Measurements from ENCODE around the gene MTG2.
A peak's percentile ranks its signal among the peaks of the same experiment; 100 is the strongest.

Gene MTG2

GRCh38 chr20:62236766-62237513 lies 54.1 kb downstream of the MTG2 start:
- no peak for DNase-seq

DNA sequence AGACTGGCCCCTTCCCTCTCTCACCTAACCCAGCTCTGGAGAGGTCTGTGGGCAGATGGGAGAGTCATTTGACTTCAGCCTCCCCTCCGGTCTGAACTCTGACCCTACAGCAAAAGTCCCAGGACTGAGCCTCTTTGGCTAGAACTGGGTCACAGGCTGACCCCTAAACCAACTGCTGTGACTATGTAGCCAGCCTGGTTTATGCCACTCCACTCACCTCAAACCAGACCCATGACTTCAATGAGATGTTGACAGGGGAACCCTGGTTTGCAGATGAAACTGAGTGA lies 54.6 kb downstream of the MTG2 start:
- no peak for DNase-seq

DNA sequence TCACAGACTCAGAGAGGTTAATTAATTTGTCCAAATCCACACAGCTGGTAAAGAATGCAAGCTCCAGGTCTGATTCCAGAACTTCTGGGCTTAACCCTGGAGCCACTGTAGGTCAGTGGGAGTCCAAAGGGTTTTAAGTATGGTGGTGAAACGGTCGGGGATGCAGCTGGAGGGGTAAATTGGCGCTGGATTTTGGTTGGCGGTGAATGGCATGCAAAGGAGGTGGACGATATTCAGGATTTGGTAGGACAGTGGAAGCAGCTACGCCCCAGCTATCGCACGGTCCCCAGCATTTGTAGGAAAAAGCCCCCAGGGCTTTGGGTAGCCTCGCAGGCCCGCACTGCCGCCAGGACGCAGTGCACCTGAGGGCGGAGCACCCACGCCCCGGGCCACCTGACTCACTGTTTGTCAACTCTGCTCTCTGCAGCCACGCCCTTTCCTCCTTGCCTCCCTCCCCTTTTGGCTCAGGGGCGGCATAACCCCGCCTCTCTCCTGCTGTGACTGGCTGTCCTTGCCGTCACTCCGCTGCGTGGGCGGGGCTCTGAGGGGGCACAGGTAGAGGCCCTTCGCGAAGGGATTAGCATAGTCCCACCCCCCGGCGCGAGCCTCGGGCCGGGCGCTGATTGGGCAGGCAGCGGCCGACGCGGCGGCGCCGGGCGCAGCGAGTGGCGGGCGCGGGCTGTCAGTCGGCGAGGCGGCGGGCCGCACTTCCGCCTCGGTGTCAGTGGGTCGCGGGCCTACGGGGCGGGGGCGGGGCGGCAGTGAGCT lies 55.2 kb downstream of the MTG2 start, which contains the start of gene OSBPL2:
TSS of gene OSBPL2 (plus strand) at position 721 of the 768 bp plus-strand sequence. CDS start 17,664 bp downstream, outside the sequence.
- peak; percentile 99 for DNase-seq

- DNase-seq: no peak
Observed at GRCh38 chr20:62238569-62239277, 55.9 kb downstream of the MTG2 start.

DNA sequence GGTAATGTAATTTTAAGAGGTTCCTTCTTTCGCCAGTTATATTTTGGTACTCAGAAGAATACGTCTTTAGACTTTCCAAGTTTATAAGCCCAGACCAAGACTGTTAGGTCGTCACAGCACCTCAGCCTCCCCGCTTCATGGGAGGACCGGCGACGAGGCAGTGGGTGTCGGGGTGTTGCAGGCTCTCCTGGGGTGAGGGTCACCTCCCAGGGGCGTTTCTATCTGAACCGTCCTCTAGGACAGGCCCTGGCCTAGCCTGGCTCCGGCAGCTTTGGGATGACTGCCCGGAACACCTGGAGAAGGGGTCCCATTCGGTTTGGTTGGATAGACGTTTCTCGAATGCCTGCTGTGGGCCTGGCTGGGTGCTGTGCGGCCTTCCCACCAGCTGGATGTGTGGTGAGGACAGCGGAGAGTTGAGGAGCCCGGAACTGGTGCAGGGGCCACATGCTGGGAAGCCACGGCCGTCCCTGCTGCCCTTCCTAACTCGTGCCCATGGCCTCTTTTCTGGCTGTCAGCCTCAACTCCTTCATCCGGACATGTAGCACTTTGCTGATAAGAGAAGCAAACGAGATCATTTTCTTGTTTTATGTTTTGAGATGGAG lies 56.6 kb downstream of the MTG2 start:
- DNase-seq: no peak

DNA sequence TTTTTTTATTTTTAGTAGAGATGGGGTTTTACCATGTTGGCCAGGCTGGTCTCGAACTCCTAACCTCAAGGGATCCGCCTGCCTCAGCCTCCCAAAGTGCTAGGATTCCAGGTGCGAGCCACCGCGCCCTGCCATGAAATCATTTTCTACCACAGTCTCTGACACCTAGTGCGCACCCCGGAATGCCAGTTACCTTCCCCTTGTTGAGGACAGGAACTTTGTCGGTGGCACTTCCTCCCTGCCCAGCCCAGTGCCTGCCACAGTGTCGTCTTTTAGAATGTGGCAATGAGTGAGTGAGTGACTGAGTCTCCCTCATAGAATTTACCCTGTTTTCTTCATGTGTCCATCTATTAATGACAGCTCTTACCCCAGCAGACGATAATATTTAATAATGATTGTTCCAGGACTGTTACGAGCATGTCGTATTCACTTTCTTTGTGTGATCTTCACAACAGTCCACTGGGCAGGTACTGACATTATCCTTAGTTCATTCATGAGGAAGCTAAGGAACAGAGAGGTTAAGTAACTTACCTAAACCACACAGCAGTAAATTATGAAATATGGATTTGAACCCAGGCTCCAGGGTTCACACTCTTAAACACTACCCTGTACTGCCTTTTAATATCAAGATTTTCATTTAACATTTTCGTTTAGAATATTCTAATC lies 57.3 kb downstream of the MTG2 start:
- DNase-seq: no peak

DNA sequence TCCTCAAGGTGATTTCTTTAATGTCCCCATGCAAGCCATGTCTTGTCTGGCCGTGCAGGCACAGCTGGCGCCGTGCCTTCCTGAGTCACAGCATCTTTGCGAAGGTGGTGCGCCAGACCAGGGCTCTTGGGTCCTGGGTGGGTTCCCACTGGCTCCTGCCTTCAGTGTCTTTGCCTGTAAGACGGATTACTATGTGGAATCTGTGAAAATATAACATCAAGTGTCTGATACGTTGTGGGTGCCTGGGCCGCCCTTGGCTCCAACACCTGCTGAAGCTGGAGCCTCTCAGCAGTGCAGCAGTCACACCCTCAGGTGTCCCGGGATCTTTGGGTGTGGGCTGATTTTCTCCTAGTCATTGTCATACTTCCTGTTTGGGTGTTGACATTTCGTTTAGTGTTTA lies 58.7 kb downstream of the MTG2 start:
- DNase-seq: no peak

- DNase-seq: no peak
Observed at GRCh38 chr20:62242176-62242575, 59.3 kb downstream of the MTG2 start.

- no peak for DNase-seq
Observed at GRCh38 chr20:62243106-62243505, 60.3 kb downstream of the MTG2 start.

DNA sequence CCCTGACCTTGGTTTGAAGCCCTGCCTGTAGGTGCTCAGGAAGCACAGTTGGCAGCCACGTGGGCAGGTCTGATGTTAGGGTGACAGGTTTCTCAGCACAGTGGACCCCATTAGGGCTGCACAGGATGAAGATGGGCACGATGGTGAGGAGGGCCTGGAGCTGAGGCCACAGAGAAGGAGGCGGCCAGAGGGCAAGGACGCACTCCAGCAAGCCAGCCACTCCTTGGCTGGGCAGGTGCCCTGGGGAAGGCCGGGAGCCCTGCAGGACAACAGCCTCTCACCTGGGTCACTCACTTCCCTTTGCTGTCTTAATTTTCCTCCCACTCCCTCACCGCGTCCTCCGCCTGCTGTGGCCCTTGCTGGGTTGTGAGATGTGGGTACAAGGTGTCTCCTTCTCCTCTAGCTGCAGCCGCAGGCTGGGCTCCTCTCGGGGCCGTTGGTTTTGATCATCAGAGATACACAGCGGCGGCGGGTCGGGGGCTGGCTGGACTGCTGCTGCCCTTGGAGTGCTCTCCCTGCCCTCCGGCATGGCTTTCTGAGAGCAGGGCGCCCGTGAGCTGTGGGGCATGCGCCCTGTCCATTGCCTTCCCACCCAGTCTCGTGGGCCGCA lies 61.2 kb downstream of the MTG2 start:
- DNase-seq: no peak

DNA sequence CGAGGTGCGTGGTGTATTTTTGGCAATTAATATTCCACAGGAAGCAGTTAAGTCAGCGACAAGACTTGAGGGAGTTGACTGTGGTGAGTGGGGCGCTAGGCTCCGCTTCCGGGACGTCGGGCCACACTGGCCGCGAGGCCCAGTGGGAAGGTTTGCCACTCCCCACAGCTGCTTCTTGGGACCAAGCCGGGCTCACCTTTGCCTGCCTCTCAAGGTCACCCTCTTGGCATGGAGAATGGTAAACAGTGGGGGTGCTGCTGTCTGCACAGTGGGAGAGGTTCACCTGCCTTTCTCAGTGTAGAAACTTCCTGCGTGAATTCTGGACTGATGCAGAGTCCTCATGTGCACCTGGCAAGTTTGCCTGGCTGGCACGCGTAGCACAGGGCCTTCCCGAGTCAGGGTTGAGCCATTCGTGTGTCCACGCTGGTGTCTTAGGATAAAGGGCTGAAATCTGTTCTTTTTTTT lies 61.8 kb downstream of the MTG2 start:
- no peak for DNase-seq

DNA sequence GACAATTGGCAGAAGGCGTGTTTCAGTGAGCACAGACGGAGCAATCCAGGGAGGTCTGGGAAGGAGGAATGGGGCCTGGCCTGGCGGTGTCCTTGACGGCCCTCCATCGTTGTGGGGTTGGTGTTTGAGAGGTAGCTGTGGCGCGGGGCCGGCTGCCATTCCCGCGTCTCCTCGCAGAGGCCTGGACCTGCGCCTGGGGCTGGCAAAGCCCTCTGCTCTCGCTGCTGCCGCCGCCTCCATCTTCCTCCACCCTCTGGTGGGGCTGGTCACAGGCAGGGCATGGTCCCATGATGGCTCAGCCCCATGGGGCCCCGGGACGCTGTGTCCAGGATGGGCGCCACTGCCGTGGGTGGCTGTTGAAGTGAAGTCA lies 63.1 kb downstream of the MTG2 start:
- no peak for DNase-seq

DNA sequence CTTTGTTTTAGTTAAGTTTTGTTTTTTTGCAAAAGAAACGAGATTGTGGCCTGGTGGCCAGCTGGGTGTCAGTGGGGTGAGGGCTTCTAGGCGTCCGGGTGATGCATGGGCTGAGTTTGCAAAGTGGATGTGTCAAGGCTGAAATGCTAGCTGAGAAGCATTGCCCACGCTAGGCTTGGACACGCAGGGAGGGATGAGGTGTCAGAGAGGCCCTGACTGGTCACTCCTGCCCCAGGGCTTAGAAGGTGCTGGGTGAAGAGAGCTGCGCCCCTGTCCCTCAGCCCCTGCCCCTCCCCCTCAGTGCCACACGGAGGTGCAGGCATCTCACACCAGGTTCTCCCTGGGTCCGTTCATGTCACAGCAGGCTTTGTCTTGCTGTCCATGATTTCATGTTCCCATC lies 63.6 kb downstream of the MTG2 start:
- DNase-seq: no peak

DNA sequence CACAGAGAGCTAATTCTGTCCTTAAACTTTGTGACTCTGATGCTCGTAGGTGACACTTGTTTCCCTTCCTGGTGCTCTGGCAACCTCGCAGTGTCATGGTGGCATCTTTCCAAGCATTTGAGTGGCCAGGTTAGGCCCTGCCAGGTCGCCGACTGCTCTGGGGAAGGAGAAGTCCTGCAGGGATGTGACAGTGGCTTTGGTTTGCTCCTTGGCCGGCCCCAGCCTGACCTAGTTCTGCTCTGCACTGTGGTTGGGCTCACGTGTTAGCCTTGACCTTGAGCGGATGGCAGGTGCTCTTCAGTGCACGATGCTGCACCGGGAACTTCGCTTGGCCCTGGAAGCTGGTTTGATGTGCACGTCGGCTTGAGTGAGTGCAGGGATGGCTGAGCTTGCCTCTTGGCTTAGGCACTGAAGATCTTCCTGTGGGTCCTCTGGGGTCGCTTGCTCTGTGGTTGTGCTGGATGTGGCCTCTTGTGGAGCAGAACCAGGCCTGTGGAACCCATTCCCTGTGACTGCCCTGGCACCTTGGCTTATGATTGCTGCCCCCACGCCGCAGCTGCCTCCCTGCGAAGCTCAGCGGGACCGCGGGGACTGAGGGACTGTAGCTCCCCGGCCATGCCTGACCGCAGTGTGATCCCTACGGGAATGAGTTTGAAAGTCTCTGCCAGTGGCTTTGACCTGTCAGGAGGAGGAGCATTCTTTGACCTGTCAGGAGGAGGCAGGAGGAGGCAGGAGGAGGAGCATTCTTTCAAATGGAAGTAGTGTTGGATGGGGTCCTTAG lies 64.2 kb downstream of the MTG2 start:
- DNase-seq: no peak

- DNase-seq: no peak
Observed at GRCh38 chr20:62248890-62249560, 66.2 kb downstream of the MTG2 start.

GRCh38 chr20:62252342-62252966 lies 69.6 kb downstream of the MTG2 start:
- no peak for DNase-seq
